IMR-90 (cell line): ENCODE results near the gene ALDH1B1. TPM values are rescaled to one million over a fixed set of nuclear protein-coding genes. Genes with fewer than 3 reads are reported as not detected.

ENCODE experiments used
- ATAC-seq: fragments of 200-7000 bp; cut with Tn5 transposase; 2 replicates; pipeline ENCODE4 v1.9.1; 2020; ENCODE audit warnings: low read depth, mild to moderate bottlenecking, moderate library complexity
- BruUV-seq: library from RNA; stranded (reverse); fragments of 400-500 nt; replicated peaks from 2 replicates; lab custom pipeline; 2021; lab: Mats Ljungman, UMichigan
- CTCF ChIA-PET: fragments of 300-600 bp; formaldehyde crosslinking; extraction: SDS; loops from one replicate; lab custom pipeline; 2021; ENCODE audit warnings: antibody characterized with exemption; lab: Yijun Ruan, JAX
- POLR2A ChIA-PET: fragments of 300-600 bp; sonication (Branson Sonifier 250); formaldehyde crosslinking; loops from one replicate; lab custom pipeline; 2022; ENCODE audit warnings: antibody characterized with exemption; ENCODE audit not compliant: unreplicated experiment; lab: Charles Lee
- DNase-seq: peaks from one replicate; pipeline ENCODE4 v3.0.0; 2013
- H2AFZ ChIP-seq: replicated peaks from 2 replicates; pipeline ENCODE3; 2013; ENCODE audit warnings: low read length, mild to moderate bottlenecking; ENCODE audit not compliant: poor library complexity
- H2AK5ac ChIP-seq: 2 replicates; pipeline ENCODE4 v1.6.1; 2013; ENCODE audit warnings: low read depth, low read length, inconsistent platforms
- H2AK9ac ChIP-seq: replicated peaks from 2 replicates; pipeline ENCODE3; 2013; ENCODE audit warnings: mild to moderate bottlenecking, low read depth, low read length, moderate library complexity; ENCODE audit not compliant: poor library complexity
- H2BK120ac ChIP-seq: 2 replicates; pipeline ENCODE4 v1.6.1; 2013; ENCODE audit warnings: low read depth, low read length, inconsistent platforms
- H2BK15ac ChIP-seq: 3 replicates; pipeline ENCODE4 v1.6.1; 2013; ENCODE audit warnings: low read depth, low read length, inconsistent platforms
- H2BK20ac ChIP-seq: 2 replicates; pipeline ENCODE4 v1.6.1; 2013; ENCODE audit warnings: low read depth, mild to moderate bottlenecking, inconsistent platforms, low read length, moderate library complexity
- H2BK5ac ChIP-seq: 2 replicates; pipeline ENCODE4 v1.6.1; 2013; ENCODE audit warnings: mild to moderate bottlenecking, low read depth, low read length, inconsistent platforms; ENCODE audit not compliant: poor library complexity, severe bottlenecking
- H3K14ac ChIP-seq: replicated peaks from 2 replicates; pipeline ENCODE4 v1.6.1; 2013; ENCODE audit warnings: low read depth, low read length, inconsistent platforms
- H3K18ac ChIP-seq: 2 replicates; pipeline ENCODE4 v1.6.1; 2013; ENCODE audit warnings: low read depth, low read length, control low read depth
- H3K23ac ChIP-seq: 2 replicates; pipeline ENCODE4 v1.6.1; 2013; ENCODE audit warnings: low read depth, low read length, inconsistent platforms
- H3K27ac ChIP-seq: 2 replicates; pipeline ENCODE4 v1.5.1; 2013; ENCODE audit warnings: mild to moderate bottlenecking, control low read depth, low read length; ENCODE audit not compliant: insufficient read depth
- H3K27me3 ChIP-seq: 2 replicates; pipeline ENCODE4 v1.6.1; 2013; ENCODE audit warnings: low read length; ENCODE audit not compliant: control insufficient read depth, insufficient read depth
- H3K36me3 ChIP-seq: 2 replicates; pipeline ENCODE4 v1.6.1; 2013; ENCODE audit warnings: low read length, mixed read lengths; ENCODE audit not compliant: control insufficient read depth, insufficient read depth
- H3K4ac ChIP-seq: 2 replicates; pipeline ENCODE4 v1.6.1; 2013; ENCODE audit warnings: low read depth, low read length, inconsistent platforms
- H3K4me1 ChIP-seq: 2 replicates; pipeline ENCODE4 v1.6.1; 2013; ENCODE audit warnings: low read length, mixed read lengths; ENCODE audit not compliant: control insufficient read depth, insufficient read depth
- H3K4me2 ChIP-seq: 2 replicates; pipeline ENCODE4 v1.6.1; 2013; ENCODE audit warnings: low read depth, mild to moderate bottlenecking, control low read depth, low read length, moderate library complexity
- H3K4me3 ChIP-seq: 2 replicates; pipeline ENCODE4 v1.5.1; 2013; ENCODE audit warnings: low read depth, mild to moderate bottlenecking, control low read depth, low read length, moderate library complexity; ENCODE audit not compliant: insufficient read depth
- H3K56ac ChIP-seq: 2 replicates; pipeline ENCODE4 v1.6.1; 2013; ENCODE audit warnings: low read length, inconsistent platforms; ENCODE audit not compliant: insufficient read depth; ENCODE audit errors: extremely low read depth
- H3K79me1 ChIP-seq, 2 experiments: 2 replicates each; pipeline ENCODE4 v1.6.1; 2013; ENCODE audit warnings: low read length in 2 of 2, inconsistent platforms in 1 of 2, low read depth in 1 of 2
- H3K9ac ChIP-seq: 2 replicates; pipeline ENCODE4 v1.6.1; 2013; ENCODE audit warnings: low read depth, low read length, control low read depth
- H3K9me1 ChIP-seq: 2 replicates; pipeline ENCODE4 v1.6.1; 2013; ENCODE audit warnings: low read length, inconsistent platforms; ENCODE audit not compliant: insufficient read depth
- H3K9me3 ChIP-seq: 2 replicates; pipeline ENCODE4 v1.6.1; 2013; ENCODE audit warnings: low read length; ENCODE audit not compliant: control insufficient read depth, insufficient read depth
- H4K20me1 ChIP-seq: 2 replicates; pipeline ENCODE4 v1.6.1; 2013; ENCODE audit warnings: low read length, inconsistent platforms; ENCODE audit not compliant: insufficient read depth
- H4K5ac ChIP-seq: 2 replicates; pipeline ENCODE4 v1.6.1; 2013; ENCODE audit warnings: mild to moderate bottlenecking, low read depth, low read length, control low read depth
- H4K8ac ChIP-seq, 2 experiments: 2 replicates each; pipeline ENCODE4 v1.6.1; 2013; ENCODE audit warnings: low read depth in 2 of 2, low read length in 2 of 2, control low read depth in 1 of 2, inconsistent platforms in 1 of 2
- H4K91ac ChIP-seq: 2 replicates; pipeline ENCODE4 v1.6.1; 2013; ENCODE audit warnings: low read depth, low read length, inconsistent platforms; ENCODE audit not compliant: insufficient read depth
- CEBPB ChIP-seq: IDR thresholded peaks from 2 replicates; pipeline ENCODE4 v1.6.1; 2012; ENCODE audit warnings: low read depth, low read length, improper control_type of control experiment
- WGBS, 2 experiments: methylation state at CpG; one replicate each; pipeline versions ENCODE4 v1.1.5 to v1.1.7; 2013; ENCODE audit warnings: missing lambda C conversion rate in 2 of 2; ENCODE audit not compliant: insufficient read length in 1 of 2; ENCODE audit errors: extremely low coverage in 2 of 2; 5-methylcytosine and 5-hydroxymethylcytosine counted together
- dilution Hi-C: fragments of 300-500 bp; cut with HindIII; formaldehyde crosslinking; loops from one replicate; pipeline ENCODE4 v1.14.3; 2018; ENCODE audit warnings: low sequenced_read_pairs; ENCODE audit not compliant: unreplicated experiment
- in situ Hi-C: fragments of 300-500 bp; cut with MboI; formaldehyde crosslinking; loops from 3 replicates; pipeline ENCODE4 v1.14.3; 2019; ENCODE audit warnings: low sequenced_read_pairs, inconsistent platforms, mixed read lengths
- intact Hi-C: fragments of 100-400 bp; cut with micrococcal nuclease; formaldehyde crosslinking; loops from 2 replicates; pipeline ENCODE4 v1.10.0; 2022
- polyA plus RNA-seq, 3 experiments: library from polyadenylated mRNA; depleted of rRNA; stranded (reverse); fragments of >200 nt; gene quantifications; 2 replicates each; pipeline ENCODE4 v1.2.3, GENCODE V29; 2012; ENCODE audit warnings: low replicate concordance in 1 of 3
- total RNA-seq: library from RNA; depleted of rRNA; stranded (reverse); fragments of >200 nt; gene quantifications from 2 replicates; pipeline ENCODE4 v1.2.3, GENCODE V29; 2012

Gene ALDH1B1
- total and polyA plus RNA-seq, 2 of the 4 experiments (the other 2 are of a cell fraction), result 29.6 to 37.6 TPM

DNA sequence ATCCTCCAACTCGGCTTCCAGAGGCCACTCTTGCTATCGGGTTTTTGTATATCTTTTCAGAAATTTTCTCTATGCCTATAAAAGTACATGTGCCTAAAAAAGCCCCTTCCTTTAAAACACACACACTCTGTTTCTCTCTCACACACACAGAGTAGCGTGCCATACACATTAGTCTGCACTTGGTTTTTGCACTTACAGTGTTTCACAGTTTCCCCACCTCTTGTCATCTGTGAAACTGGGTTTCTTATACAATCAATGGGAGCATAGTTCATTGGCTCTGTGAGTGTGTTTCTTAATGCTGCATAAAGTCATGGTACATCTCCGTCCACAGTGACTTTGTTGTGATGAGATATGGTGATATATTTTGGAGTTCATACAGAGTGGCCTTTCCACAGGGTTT, 32.4 kb downstream of the ALDH1B1 start:
- CTCF ChIA-PET, result no interaction called here

More for the DNA sequence above, 32.4 kb downstream of the ALDH1B1 start:
- no peaks in the 10 kb centered on the region for H3K36me3 ChIP-seq
- H3K18ac ChIP-seq, result no peak overlapping the region
- no peak overlapping the region for H4K5ac ChIP-seq
- no peak for TF ChIP-seq CEBPB
- no peak overlapping the region for H2AFZ ChIP-seq
- no peak overlapping the region for H3K4me2 ChIP-seq
- in situ Hi-C loops, result no loop called here
- intact Hi-C loops, result loop anchor here (1.0 kb wide), 1 partner anchor 9 kb away; no protein-coding TSS in a partner anchor
- H3K4ac ChIP-seq, result no peak overlapping the region
- no peak overlapping the region for H4K8ac ChIP-seq
- ATAC-seq (no peak), DNase-seq (no peak)
- H2BK20ac ChIP-seq, result no peak overlapping the region
- no peak overlapping the region for H4K91ac ChIP-seq
- no peak overlapping the region for H2BK15ac ChIP-seq
- no peak overlapping the region for H3K23ac ChIP-seq
- H3K4me1 ChIP-seq, result peaks cover 2% of the 10 kb centered on the region; the same call in 1 of the 2 replicates
- H3K79me1 ChIP-seq, result no peaks in the 10 kb centered on the region
- no peak overlapping the region for H2BK120ac ChIP-seq
- no peak overlapping the region for H2BK5ac ChIP-seq
- H3K9me1 ChIP-seq, result no peaks in the 10 kb centered on the region
- H2AK5ac ChIP-seq, result no peak overlapping the region
- dilution Hi-C loops, result no loop called here
- H3K27me3 ChIP-seq, result peaks cover 81% of the 10 kb centered on the region
- H3K9me3 ChIP-seq, result no peaks in the 10 kb centered on the region
- POLR2A ChIA-PET, result no interaction called here
- H3K56ac ChIP-seq, result no peak overlapping the region
- no peak overlapping the region for H3K4me3 ChIP-seq
- H3K27ac ChIP-seq, result no peak overlapping the region
- H4K20me1 ChIP-seq, result no peaks in the 10 kb centered on the region
- no peak overlapping the region for H3K14ac ChIP-seq
- WGBS, 2 experiments, result no CpG with 5 or more reads among the region's 4 CpGs
- H3K9ac ChIP-seq, result no peak overlapping the region
- no peak overlapping the region for H2AK9ac ChIP-seq
- no TSS peak for BruUV-seq
